SHP77 (cell line): Measurements from ENCODE around the gene RPSA.
"Not testable (repeated sequence)": the region's sequence is repeated elsewhere in the genome, so short reads cannot be mapped to it uniquely, and the experiment has no call there.

Experiments
- DNase-seq, 2 experiments: peaks; one replicate each; lab custom pipeline; 2025; lab: John Stamatoyannopoulos, UW

RPSA gene

DNA sequence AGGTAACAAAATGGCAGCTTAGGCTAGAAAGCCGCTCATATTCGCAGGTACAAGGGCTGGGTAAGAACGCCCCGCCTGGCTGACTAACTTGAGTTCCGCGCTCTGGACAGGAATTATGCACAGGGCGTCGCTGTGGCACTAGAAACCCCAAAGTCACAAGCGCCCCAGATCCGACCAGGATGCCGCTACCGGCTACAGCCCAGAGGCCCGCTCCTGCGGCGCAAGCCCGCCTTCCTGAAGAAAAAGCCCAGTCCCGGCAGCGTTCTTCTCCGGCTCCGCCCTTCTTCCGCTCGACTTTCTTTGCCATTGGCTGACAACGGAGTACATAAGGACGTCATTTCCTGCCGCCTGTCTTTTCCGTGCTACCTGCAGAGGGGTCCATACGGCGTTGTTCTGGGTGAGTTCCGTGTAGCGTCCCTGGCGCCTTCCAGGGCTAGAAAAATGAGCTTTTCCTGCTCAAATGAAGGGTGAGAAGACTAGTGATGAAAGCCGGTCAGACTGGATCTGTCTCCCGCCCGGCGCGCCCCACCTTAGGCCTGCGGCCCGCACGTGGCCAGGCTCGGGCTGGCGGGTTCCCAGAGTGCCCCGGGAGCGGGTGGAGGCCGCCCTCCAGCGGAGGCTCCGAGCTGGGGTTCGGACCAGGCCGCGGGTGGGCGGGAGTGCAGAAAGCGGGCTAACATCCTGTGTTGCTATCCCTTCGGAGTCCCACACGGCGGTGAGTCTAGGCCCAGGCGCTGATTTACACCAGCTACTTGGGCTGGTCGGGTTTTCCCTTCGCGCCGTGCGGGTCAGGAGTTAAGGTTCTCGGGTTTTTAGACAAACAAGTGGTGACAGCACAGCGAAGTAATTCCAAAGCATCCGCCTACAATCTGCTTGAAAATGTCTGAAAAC is at the start of gene RPSA:
Gene RPSA (plus strand): TSS at position 353 of the 891 bp plus-strand sequence. CDS start 934 bp downstream, outside the sequence.
- DNase-seq: peak; percentile 91 to 95

DNA sequence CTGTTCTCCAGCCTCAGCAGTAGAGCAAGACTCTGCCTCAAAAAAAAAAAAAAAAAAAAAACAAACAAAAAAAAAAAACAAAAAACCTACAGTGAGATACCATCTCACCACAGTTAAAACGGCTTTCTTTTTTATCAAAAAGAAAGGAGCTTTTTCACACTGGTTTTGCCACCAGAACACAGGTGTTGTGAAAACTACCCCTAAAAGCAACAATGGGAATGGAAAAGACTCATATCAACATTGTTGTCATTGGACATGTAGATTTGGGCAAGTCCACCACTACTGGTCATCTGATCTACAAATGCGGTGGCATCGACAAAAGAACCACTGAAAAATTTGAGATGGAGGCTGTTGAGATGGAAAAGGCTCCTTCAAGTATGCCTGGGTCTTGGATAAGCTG is 48.2 kb upstream of the RPSA start:
- DNase-seq: no peak

DNA sequence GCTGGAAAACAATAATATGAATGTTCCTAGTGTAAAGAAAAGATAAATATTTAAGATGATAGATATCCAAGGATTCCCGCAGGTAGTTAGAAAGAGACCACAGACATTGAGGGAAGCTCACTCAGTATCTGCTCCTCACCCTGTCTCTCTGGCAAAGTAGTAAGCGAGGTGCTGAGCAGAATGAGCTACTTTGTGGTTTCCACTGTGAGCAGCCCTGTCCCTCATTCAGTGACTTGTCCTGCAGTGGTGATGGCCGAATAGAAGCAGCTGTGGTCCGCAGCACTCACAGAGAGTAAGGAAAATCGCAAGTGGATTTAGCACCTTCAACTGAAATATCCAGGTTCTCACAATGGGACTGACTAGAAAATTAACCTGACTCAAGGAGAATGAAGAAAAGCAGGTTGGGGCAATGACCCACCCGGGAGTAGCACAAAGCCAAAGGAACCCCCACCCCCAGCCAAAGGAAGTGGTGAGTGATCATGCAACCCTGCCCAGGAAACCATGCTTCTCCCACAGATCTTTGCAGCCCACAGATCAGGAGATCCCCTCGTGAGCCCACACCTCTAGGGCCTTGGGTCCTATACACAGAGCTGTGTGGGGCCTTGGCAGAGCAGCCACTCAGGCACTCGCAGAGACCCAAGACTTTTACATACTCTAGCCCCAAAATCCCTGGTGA is 45.1 kb upstream of the RPSA start:
- no peak for DNase-seq

DNA sequence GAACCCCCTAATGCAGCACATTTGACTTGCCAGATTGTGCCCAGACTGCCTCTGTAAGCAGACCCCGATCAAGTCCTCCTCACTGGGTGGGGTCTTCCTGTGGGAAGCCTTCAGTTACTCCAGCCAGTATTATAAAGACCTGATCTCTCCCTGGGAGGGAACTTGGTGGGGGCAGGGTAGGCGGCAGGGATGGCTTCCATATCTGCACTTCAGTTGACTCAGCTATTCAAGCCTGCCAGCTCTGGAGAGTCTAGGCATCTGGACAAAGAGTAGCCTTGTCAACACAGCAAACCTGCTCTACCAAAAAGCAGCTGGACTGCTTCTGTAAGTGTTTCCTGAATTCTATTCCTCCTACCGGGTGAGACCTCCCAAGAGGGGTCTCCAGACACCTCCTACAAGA is 44.3 kb upstream of the RPSA start:
- peak in 1 of 2 experiments; percentile 1 for DNase-seq

DNA sequence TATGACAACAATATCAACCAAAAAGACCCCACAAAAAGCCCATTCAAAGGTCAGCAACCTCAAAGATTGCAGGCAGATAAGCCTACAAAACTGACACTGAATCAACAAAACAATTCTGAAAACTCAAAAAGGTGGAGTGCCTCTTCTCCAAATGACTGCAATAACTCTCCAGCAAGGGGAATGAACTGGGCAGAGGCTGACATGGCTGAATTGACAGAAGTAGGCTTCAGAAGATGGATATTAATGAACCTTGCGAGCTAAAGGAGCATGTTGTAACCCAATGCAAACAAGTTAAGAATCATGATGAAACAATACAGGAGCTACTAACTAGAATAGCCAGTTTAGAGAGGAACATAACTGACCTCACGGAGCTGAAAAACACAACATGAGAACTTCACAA is 43.7 kb upstream of the RPSA start:
- DNase-seq: no peak

DNA sequence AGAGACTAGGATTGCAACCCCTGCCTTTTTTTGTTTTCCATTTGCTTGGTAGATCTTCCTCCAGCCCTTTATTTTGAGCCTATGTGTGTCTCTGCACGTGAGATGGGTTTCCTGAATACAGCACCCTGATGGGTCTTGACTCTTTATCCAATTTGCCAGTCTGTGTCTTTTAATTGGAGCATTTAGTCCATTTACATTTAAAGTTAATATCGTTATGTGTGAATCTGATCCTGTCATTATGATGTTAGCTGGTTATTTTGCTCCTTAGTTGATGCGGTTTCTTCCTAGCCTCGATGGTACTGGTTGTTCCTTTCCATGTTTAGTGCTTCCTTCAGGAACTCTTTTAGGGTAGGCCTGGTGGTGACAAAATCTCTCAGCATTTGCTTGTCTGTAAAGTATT is 36.1 kb upstream of the RPSA start:
- DNase-seq: not testable (repeated sequence)

DNA sequence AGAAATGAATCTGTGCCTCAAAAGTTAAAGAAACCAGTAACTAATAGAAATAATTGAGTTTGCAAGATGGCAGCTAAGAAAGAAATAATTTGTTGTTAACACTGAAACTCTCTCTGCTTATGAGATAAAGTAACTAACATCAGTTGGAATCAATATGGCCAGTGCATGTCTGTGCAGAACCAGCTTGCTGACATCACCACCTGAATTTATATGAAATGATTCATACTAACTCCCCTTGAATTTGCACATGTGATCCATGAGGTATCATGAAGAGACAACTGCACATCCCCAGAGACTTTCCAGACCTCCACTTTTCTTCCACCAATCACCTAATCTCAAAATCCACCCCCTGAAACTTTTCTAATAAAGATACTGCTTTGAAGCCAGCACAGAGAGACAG is 33.7 kb upstream of the RPSA start:
- no peak for DNase-seq

DNA sequence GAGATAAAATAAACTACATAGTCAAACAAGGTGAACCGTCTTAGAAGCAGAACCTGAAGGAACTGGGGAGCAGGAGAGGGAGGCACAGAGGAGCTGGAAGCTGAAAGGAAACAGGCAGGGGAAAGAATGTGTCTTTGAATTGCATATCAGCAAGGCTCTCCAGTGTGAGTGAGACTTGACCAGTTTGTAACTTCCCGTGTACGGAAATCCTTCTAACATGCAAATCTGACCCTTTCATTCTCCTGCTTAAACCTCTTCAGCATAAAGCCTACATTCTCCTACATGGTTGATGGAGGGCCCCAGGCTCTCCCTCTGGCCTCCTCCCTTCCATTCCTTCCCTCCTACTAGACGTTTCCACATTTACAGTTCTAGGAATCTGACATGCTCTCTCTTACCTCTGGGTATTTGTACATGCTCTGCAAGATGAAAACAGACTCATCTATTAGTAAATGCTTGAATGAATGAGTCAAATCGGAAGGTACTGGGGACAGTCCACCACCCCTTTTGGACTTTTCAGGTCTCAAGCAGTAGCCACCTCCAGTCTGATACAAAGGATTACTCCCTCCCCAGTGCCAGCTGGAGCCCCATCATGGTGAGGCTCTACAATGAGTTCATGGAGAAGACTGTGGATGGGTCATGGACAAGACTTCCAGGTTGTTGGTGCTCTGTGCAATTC is 29.4 kb upstream of the RPSA start:
- DNase-seq: no peak

DNA sequence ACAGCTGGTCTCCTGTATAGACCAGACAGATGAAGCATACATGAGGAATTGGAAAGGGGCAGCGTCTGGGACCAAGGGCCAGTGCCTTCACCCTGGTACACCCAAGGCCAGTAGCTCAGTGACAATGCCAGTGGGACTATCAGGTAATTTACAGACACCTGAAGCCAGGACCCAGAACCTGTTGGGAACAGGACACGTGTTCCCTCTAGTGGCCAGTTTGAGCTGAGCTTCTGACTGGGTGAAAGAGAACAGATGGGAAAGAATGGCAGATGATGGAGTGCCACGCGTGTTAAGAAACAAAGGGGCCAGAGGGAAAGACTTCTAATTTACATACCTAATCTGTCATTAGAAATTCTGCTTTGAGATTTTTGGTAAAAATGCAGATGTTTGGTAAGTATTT is 28.4 kb upstream of the RPSA start:
- DNase-seq: no peak

DNA sequence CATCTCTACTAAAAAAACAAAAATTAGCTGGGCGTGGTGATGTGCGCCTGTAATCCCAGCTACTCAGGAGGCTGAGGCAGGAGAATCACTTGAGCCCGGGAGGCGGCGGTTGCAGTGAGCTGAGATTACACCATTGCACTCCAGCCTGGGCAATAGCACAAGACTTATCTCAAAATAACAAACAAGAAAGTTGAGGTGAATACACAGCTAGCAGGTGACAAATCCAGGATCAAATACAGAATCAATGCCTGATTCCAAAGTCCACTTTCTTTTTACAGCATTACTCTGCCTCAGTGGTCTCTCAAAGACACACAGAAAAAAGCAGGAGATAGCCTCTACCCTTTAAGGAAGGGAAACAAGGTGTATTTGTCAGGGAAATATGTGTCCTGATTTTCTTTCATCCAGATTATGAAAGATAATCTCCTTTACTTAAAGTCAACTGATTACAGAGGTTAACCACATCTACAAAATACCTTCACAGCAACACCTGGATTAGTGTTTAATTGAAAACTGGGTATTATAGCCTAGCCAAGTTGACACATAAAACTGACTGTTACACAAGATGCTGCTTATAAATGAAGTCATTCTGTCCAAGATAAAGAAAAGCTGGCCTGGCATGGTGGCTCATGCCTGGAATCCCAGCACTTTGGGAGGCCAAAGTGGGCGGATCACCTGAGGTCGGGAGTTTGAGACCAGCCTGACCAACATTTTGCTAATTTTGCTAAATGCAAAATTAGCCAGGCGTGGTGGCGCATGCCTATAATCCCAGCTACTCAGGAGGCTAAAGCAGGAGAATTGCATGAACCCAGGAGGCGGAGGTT is 27.4 kb upstream of the RPSA start:
- DNase-seq: no peak

DNA sequence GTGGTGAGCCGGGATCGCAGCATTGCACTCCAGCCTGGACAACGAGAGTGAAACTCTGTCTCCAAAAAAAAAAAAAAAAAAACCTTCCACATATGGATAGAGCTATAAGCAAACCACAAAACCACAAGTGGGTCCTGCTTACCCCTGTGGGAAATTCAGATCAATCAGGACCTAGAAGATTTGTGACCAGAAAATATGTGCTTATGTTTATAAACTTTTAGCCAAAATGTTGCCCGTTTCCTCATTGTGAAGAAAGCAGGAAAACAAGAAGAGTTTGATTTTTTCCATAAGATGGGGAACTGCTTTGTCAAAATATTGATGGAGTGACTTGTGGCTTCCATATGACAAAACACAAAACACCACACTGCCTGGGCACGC is 26.8 kb upstream of the RPSA start:
- DNase-seq: no peak

DNA sequence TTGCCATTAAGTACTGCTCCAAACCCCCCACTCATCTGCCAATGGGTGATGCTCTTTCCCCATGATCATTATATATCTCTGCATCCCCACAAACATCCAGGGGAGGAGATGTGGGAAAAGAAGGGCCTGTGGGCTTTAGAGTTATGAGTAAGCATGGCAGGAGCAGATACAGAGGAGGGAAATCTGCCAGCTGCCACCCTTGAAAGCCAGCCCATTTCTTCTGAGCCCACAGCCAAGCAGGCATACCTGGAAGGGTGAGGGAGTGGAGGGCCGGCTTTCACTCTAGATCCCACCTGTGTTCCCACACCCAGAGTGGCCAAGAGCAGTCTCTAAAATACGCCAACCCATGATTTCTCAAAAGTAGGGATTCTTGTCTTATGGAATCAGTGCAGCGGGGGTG is 25.1 kb upstream of the RPSA start:
- DNase-seq: no peak

DNA sequence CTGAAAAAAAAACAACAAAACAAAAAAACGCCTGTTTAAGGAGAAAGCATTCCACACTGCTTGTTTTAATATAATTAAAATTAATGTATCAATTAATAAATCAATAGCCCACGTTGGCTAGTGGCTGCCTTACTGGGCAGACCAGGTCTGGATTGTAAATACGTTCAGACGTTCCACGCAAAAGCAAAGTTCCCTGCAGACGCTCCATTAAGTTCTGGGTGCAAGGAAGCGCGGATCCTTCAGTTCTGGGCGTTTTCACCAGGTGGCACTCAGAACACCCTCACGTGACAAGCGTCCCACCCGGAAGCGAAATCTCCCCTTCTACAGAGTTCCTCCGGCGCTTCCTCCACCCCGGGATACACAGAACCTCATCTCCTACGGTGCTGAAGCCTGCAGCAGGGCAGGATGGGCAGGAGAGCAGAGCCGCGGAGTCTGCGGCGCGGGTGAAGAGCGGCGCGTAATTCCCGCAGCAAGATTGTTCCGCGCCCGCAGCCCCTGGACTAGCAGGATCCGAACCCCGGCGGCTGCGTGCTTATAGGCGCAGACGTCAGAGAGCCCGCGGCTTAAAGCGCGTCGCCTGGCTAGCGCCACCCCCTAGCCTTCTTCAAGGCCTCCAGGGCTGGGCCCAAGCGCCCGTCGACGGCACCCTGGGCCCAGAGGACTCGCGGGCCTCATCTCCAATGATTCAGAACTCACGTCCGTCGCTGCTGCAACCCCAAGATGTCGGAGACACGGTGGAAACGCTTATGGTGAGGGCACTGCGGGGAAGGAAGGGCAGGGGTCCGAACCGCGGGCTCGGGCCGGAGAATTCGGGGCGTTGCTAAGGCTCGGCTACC is 23.3 kb upstream of the RPSA start, which contains the start of gene SLC25A38:
Gene SLC25A38 (plus strand): TSS at position 326 of the 836 bp plus-strand sequence. CDS start 355 bp downstream, at position 681.
- no peak for DNase-seq

DNA sequence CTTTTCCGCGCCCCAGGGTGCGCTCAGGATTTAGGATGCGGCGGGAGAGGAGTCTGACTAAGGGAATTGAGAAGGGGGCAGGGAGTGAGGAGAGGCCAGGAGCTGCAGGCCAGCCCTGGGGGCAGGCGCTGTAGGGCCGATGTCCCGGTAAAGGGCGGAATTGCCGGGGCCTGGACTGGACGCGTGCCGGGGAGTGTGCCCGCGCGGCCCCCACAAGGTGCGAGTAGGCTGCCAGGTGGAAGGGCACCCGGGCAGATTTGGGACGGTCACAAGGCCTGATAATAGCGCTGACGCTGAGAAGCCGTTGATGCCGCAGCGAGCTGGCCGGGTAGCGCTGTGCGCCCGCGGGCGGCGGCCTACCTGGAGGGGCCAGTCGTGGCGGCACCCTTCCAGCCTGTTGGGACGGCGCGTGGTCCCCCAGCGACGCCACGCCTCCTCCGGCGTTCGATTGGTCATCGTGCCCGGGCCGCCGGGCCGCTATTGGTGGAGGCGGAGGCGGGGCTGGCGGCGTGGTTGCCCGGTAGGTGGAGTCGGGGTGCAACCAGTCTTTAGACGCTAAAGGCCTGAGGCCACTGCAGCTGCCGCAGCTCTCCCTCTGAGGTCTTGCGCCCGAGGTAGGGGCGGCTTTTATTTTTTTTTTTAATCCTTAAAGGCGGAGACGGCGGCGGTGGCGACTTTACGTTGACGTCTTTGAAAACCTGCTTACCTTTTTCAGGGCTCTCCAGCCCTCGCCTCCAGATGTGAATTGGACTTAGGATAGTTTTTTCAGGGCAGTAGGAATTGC is 22.4 kb upstream of the RPSA start:
- DNase-seq: no peak

DNA sequence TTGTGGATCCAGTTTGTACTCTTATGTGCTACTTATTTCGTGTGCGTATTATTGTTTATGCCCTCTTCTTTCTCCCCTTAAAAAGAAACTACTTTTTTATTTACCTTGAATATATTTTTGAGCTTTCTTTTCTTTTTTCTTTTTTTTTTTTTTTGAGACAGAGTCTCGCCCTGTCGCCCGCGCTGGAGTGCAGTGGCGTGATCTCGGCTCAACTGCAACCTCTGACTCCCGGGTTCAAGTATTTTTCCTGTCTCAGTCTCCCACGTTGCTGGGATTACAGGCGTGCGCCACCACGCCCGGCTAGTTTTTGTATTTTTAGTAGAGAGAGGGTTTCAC is 21.9 kb upstream of the RPSA start:
- DNase-seq: no peak

DNA sequence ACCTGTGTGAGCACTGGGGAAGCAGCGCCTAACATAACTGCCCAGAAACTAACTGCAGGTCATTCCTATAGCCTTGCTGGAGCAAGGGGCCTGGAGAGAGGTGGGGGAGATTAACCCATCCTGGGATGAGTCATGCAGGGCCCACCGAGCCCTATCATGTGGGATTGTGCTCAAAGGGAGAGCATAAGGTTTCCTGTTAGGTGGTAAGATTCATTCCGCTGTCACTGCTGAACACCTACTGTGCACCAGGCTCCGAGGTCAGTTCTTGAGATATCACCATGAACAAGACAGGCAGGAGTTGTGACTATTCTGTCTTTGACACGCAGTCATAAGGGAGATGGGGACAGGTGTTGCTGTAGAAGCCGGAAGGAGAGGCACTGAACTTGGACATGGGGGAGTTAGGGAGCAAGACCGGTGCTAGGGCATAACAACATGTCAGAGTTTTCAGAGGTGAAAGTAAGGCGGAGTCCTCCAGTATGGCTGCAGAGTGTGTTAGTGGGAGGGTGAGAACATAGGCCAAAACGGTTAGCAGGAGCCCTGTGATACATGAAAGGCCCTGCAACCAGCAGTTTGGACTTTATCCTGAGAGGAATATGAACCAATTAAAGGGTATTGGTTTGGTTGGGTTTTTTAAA is 20.9 kb upstream of the RPSA start:
- no peak for DNase-seq

DNA sequence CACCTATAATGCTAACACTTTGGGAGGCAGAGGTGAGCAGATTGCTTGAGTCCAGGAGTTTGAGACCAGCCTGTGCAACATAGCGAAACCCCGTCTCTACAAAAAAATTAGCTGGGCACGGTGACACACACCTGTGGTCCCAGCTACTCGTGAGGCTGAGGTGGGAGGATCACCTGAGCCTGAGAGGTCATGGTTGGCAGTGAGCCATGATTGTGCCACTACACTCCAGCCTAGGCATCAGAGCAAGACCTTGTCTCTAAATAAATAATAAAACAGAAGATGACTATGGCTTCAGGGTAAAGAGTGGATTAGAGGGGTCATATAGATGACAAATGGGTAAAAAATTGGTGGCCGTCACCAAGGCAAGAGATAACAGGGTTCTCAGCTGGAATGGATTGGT is 20.2 kb upstream of the RPSA start:
- no peak for DNase-seq

DNA sequence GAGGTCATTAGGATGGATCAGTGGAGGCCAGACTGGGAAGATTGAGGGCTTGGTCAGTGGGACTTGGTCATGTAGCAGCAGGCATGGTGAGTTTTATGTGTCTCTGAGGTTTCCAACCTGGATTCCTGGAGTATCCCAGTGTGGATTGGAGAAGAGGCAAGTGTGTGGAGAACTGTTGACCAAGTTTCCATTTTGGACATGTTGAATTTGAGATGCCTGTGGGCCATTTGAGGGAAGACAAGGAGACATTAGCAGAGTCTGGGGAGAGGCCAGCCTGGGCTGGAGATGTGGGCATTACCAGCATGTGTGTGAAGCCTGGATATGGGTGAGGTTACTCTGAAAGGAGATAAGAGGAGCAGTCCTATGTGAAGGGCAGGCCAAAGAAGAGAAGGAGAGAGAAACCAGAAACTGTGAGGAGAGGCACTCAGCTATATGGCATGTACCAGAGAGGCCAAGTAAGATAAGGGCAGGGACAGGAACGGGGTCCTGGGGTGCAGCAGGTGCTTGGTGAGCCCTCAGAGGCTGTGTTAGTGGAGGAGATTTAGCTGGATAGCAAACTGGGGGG is 19.0 kb upstream of the RPSA start:
- no peak for DNase-seq

DNA sequence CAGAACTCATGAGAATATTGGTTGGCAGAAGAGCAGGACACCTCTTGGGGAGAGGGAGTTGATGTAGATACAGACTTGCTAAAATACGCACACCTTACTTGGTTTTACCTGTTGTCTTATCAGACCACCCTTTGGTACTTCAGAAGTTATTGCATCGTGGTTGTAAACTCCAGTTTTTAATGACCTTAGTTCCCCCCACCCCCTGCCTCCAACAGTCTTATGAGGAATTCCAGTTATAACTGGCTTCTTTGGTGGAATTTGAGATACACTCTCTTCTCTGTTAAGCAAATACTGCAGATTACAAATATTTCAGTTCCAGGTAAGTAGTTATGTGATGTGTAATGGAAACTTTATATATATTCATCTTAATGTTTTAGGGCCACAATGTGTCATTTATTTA is 18.4 kb upstream of the RPSA start:
- no peak for DNase-seq
